Stimulated activated CD8-positive, alpha-beta memory T cell treated with anti-CD3 and anti-CD28 coated beads, Interleukin-4, amount 100 ng/mL, for 48 hours (primary cell): ENCODE results near the gene ZNF138.
"Not testable (repeated sequence)": the region's sequence is repeated elsewhere in the genome, so short reads cannot be mapped to it uniquely, and the experiment has no call there.

ENCODE experiments used
- DNase-seq: peaks from one replicate; pipeline ENCODE4 v3.0.0-alpha.2; 2020

ZNF138 gene

DNA sequence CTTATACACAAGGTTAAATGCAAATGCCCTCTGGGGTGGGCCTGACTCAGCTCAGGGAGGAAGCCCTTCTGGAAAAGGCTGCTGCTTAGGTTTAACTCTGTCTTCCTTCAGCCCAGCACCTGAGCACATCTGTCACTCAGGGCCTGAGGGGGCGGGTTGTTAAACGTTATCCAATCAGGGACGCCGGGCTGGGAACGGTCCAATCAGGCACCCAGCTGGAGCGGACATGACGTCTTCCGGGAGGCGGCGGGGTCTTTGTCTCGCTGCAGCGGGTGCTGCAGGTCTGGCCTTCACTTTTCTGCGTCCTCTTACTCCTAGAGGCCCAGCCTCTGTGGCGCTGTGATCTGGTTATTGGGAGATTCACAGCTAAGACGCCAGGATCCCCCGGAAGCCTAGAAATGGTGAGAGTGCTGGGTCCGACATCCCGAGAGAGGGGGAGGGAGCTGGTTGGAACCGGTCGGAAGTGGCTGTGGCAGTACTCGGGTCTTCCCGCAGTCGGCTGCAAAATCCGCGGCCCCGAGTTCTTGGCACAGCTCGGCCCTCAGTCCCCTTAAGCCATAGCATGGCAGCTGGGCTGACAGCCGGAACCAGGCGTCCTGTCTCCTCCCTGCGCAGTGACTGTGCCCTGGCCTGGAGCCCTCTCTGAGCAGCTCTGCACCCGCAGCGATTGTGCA, at the start of gene ZNF138:
ZNF138 (plus strand) TSS at position 258 of the 674 bp plus-strand sequence; CDS start at position 399, 141 bp downstream.
- peak; percentile 94 for DNase-seq

DNA sequence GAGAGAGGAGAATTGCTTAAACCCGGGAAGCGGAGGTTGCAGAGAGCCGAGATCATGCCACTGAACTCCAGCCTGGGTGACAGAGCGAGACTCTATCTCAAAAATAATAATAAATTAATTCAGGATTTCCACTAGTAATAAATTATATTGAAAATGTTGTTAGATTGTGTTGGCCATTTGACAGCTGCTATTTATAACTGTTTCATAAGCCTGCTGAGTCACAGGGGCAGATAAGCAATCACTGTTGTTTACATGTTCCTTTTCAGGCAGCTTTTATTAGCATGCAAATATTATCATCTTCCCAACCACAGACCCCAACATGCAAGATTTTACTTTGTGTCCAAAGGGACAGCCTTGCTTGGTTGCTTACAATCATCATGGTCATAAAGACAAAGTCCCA, 49.5 kb upstream of the ZNF138 start:
- DNase-seq, result no peak

DNA sequence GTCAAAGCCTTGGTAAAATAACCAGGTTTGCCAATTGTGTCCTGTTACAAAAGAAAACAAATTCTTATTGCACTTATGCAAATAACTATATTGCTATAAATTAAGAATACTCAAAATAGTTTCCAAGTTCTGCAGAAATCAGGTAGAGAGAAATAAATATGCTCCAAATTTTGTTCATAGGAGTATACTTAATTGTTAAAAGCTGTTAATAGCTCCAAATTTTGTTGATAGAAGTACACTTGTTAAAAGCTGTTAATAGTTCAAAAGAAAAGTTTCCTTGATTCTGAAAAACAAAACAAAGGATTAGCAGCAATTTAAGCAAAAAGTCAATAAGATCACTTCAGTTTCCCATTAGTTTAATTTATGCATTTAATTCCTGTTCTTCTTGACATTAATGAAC, 46.4 kb upstream of the ZNF138 start:
- DNase-seq, result no peak

DNA sequence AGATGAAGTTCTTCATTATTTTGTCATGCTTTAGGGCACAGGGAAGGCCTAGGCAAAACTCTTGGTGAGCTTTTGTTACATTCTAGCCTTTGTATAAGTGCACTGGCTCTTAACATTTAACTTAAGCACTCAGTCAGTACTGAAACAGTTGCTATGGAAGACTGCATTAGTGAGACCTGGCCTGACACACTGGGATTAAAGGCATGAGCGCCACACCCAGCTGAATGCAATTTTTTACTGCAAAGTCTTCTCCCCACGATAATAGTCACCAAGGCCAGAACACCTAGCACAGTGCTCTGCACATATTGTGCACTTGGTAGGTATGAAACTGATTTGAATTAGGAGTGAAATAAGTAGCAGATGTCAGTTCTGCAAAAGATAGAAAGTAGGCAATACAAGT, 41.2 kb upstream of the ZNF138 start:
- DNase-seq, result no peak

DNA sequence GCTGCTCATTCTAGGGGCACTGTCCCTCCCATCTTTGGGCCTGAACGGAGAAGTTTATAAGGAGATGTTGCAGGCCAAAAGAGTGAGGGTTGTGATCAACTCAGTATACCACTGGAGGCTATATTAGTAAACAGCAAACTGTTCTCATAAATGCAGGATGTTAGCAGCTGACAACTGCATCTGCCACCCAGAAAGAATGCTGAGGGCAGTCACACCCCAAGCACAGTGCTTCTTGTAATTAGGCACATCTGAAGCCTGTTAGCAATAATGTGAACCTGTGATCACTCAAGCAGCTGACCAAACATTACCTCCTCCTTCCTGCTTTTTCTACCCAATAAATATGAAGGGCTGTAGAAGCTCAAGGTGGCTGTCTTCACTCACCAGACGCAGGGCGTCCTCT, 38.4 kb upstream of the ZNF138 start:
- no peak for DNase-seq

DNA sequence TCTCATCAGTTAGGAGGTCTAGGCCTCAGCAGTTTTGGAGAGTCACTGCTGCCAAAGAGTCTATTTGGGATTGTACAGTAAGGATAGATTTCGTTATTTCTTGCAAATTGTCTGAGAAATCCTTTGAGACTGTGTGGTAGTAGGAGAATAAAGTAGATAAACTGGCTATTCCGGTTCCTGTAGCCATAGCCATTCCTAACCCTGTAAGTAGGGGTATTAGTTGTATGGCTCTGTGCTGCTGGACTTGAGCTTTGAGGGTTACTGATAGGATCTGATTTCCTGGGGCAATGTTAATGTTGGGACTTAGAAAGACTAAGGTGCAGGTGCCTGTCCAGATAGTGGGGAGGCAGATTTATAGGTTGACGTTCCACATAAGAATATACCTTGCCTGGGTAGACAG, 36.1 kb upstream of the ZNF138 start:
- no peak for DNase-seq

DNA sequence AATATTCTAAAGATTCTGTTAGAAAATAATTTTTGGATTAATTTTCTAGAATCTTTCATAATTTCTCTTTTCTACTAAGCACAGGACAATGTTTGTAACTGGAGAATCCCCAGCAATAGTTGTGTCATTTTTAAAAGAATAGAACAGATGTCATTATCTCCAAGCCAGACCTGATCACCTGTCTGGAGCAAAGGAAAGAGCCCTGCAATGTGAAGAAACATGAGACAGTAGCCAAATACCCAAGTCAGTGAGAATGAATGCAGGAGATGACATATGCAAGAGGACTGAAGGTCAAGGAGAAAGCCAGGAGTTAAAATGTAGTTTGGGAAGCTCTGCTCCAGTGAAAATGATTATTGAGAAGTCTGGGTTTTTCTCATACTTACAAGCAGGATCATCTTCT, 25.4 kb upstream of the ZNF138 start:
- no peak for DNase-seq

DNA sequence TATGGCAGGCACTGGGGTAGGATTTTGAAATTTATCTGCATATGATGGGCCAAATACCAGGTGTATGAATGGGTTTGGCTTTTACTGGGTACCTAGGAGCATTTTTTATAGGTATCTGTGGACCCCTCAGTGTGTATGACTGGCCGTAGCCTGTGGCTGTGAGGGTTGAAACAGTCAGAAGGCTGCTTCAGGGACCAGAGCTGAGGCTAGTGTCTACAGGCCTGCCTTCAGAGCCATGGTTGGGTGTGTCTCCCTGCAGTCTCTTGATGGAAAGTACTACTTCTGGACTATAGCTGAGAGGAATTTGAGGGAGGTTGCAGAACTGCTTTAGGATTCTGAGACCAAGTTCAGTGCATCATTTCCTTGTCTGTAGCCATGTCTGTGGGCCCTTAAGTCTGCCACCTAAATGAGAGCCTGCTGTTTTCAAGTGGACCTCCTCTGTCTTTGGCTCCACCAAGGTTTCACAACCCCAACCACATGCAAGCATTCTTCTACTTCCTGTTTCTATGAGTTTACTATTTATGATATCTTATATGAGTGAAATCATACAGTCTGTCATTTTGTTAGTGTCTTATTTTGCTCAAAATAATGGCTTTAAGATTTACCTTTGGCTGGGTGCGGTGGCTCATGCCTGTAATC, 19.9 kb upstream of the ZNF138 start:
- no peak for DNase-seq

DNA sequence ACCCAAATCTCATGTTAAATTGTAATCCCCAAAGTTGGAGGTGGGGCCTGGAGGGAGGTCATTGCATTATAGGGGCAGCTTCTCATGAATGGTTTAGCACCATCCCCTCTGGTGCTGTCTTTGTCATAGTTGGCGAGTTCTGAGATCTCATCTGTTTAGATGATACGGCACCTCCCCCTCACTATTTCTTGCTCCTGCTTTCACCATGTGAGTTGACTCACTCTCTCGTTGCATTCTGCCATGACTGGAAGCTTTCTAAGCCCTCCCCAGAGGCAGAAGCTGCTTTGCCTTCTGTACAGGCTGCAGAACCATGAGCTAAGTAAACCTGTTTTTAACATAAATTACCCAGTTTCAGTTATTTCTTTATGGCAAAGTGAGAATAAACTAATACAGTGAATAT, 18.9 kb upstream of the ZNF138 start:
- no peak for DNase-seq

DNA sequence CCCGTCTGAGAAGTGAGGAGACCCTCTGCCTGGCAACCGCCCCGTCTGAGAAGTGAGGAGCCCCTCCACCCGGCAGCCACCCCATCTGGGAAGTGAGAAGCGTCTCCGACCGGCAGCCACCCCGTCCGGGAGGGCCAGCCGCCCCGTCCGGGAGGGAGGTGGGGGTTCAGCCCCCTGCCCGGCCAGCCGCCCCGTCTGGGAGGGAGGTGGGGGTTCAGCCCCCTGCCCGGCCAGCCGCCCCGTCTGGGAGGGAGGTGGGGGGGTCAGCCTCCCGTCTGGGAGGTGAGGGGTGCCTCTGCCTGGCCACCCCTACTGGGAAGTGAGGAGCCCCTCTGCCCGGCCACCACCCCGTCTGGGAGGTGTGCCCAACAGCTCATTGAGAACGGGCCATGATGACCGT, 9.4 kb upstream of the ZNF138 start:
- DNase-seq, result not testable (repeated sequence)

DNA sequence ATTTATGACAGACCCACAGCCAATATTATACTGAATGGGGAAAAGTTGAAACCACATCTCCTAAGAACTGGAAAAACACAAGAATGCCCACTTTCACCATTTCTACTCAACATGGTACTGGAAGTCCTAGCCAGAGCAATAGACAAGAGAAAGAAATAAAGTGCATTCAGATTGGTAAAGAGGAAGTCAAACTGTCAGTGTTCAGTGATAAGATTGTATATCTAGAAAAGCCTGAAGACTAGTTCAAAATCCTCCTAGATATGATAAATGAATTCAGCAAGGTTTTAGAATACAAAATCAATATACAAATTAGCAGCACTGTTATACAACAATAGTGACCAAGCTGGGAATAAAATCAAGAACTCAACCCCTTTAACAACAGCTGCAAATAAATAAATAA, 6.9 kb upstream of the ZNF138 start:
- no peak for DNase-seq

DNA sequence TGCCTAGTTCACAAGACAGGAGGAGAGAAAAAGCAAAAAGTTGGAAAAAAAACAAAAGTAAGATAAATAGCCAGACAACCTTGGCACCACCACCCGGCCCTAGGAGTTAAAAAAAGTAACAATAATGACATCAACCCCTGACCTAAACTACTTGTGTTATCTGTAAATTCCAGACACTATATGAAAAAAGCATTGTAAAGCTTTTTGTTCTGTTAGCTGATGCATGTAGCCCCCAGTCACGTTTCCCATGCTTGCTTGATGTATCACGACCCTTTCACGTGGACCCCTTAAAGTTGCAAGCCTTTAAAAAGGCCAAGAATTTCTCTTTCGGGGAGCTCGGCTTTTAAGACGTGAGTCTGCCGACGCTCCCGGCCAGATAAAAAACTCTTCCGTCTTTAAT, 5.0 kb upstream of the ZNF138 start:
- not testable (repeated sequence) for DNase-seq

DNA sequence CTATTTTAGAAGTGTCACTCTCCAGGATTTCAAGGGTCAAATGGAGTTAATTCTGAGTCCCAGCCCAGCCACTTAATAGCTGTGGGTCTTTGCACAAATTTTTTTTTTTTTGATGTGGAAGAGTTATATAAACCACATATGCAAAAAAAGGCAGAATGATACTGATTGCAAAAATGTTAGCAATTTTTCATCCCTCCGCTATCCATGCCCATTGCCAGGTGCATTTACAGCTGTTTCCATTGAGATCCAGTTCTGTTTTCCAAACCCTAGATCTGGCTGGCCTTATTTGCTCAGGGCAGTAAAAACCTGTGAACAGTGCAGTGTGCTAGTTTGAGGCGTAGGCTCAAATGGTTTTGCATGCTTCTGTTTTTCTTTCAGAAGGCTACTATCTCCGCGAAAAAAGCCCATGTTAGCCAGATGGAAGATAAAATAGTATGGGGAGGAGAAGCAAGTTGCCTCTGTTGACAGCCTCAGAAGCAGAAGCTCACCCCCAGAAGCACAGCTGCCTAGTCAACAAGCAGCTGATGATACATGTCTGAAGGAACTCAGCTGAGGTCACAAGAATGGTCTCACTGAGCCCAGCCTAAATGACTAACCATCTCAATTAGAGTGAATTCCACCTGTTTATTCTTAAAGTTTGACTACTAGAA, 997 bp upstream of the ZNF138 start:
- DNase-seq, result no peak

DNA sequence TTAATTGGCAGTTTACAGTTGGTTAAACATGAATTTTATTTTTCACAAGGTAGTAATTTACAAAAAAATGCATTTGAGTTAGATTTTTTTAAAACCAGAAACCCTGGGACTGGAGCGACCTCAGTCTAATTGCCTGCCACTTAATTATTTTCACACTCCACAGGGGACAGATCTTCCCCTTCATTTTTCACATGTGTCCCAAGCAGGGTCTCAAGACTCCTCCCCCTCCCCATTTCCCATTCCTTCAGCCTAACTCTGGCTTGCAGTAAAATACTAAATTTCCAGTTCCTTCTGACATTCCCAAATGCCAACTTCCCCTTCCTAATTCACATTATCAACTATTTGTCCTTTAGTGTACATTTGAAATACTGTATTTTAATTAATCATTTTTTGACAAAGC, 948 bp downstream of the ZNF138 start:
- DNase-seq, result no peak

DNA sequence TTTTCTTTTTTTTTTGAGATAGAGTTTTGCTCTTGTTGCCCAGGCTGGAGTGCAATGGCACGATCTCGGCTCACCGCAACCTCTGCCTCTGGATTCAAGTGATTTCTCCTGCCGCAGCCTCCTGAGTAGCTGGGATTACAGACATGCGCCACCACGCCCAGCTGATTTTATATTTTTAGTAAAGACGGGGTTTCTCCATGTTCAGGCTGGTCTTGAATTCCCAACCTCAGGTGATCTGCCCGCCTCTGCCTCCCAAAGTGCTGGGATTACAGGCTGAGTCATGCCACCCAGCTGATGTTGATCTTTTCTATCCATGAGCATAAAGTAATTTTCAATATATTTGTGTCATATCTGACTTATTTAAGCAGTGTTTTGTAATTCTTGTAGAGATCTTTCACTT, 4.9 kb downstream of the ZNF138 start:
- DNase-seq, result not testable (repeated sequence)

DNA sequence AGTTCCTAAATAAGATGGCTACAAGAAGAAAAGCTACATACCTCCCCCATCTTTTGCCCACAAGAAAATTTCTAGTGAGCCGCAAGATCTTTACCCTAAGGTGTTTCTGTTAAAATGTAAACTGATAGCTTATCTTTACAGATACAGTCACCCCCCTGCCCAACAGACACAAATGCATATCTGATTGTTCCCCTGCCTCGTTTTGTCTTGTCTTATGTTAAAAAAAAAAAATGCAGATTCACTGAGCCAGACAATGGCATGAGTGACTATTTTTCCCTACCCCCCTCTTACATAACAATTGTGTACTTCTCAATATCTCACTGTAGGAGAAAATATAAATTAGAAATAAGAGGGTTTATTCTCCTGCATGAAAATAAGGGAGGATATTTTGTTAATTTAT, 8.5 kb downstream of the ZNF138 start:
- DNase-seq, result no peak

DNA sequence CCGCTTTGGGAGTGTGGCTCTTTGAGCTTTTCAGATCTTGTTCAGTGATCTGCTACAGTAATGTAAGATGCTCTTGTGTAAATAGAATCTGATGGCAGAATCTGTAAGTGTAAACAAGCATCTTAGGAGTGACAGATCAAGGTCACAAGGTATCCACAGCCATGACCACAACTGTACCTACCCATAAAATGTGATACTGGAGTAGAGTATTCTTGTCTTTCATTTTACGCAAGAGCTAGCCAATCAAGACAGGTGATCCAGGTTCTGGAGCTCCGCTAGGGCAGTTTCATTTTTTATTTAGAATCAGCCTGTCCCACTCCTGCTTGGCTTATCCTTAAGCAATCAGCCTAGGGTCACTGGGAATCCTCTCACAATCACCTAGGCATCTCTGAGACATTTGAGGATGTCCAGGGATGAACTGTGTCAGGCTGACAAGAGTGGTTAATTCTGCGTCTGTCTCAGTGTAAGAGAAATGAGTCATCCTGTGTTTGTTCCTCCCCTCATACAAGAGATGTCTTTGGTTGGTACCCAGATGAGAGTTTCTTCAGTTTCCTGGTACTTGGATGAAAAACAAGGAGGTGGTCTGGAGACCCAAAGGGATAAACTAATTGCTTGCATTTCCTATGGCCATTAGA, 13.6 kb downstream of the ZNF138 start:
- no peak for DNase-seq

DNA sequence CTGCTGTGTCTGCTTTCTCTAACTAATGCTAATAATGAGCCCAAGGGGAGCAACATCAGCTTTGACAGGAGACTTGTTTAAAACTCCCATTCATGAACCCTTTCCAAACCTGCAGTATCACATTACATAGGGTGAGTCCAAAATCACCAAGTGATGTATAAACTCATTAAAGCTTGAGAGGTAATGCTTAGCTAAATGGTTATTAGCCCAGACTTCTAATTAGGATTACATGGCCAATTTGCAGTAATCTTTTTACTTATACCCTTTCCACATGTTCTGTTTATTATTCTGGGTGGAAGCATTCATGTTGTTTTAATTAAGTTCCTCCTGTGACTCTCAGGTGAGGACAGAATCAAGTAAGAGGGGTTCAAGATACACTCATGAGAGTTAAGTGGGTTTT, 17.5 kb downstream of the ZNF138 start:
- DNase-seq, result no peak

DNA sequence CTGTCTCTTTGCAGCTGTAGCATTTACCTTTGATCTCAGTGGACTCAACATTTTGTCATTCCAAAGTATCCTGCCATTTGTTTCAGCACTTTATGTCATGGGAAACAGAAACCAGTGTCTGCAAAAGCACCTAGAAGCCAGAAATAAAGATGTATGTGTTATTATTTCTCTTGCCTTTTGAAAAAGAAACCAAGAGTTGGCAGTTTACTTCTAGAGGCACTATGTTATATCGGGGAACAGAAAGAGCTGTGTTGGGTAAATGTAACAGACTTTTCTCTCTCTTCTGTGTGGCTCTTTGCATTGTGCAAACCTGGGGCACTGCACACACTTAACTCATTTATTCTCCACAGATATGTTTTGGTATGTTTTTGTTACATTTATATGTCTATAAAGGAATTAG, 36.7 kb downstream of the ZNF138 start:
- no peak for DNase-seq

DNA sequence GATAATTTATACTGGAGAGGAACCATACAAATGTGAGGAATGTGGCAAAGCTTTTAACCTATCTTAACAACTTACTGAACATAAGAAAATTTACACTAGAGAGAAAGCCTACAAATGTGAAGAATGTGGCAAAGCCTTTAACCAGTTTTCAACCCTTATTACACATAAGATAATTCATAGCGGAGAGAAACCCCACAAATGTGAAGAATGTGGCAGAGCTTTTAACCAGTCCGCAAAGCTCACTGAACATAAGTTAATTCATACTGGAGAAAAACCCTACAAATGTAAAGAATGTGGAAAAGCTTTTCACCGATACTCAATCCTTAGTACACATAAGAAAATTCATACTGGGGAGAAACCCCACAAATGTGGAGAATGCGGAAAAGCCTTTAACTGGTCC, 37.9 kb downstream of the ZNF138 start:
- no peak for DNase-seq

DNA sequence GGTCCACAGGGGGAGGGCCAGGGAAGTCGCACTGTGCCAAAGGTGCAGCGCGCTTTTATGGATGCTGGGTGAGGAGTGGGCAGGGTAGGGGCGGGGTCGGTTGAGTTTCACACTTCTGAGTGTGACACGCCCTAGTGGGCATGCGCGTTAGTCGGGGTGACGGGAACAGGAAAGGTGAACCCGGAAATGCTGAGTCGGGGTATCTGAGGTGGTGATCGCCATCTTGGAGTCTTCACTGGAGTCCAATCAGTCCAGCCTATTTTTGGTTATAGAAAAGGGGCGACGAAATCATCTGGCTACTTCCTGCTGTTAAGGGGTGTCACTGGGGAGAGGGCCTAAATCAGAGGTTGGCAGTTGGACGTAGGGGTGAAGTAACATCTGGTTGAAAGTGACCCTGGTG, 40.8 kb downstream of the ZNF138 start:
- no peak for DNase-seq

DNA sequence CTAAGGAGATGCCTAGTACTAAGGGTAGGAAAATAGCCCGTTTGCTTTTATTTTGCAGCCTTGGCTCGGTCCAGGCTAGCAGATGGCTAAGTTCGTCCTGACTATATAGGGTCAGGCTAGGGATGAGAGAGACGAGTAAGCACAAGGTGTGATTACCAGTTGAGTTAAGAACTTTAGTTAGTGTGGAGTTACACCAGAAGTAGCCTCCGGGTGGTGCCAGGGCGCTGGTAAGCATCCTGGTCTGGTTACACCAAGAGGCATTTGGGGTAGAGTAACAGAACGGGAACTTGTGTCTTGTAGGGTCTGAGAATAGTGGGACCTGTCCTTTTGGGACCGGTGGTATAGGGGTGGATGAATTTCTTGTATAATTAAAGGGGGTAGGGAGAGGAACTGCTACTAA, 41.6 kb downstream of the ZNF138 start:
- DNase-seq, result not testable (repeated sequence)

DNA sequence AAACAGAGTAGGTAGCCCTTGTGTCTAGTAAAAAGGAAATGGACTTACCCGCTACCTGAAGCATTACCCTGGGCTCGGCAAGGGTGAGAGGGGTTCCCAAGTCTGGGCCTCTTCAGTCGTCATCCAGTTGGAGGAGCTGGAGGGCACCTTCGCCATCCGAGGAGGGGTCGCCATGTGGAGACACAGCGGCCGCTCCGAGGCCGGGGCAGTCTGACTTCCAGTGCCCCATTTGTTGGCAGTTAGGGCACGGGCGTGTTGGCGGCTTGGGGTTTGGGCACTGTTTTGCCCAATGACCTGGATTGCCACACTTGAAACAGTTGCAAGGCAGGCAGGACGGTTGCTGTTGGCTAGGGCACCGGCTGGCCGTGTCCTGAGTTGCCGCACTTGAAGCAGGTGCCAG, 43.8 kb downstream of the ZNF138 start:
- DNase-seq, result not testable (repeated sequence)

DNA sequence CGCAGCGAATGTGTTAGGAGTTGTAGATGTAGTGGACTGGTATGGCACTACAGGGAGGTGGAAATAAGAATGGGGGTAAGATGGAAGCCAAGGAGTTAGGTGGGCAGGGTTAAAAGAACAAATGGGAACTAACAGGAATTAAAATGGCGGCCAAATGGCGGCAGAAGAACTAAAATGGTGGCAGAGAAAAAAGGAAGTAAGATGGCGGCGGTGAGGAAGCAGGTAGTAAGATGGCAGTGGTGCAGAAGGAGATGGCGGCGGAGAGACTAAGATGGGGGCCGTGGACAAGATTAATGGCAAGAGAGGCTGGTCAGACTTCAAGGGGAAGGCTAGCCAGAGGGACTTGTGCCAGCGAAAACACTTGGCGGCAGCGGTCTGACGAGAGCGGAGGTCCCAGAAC, 44.5 kb downstream of the ZNF138 start:
- no peak for DNase-seq
